Measurements from ENCODE around the gene MRPL41.
"Not testable (repeated sequence)": the region's sequence is repeated elsewhere in the genome, so short reads cannot be mapped to it uniquely, and the experiment has no call there.

MRPL41 gene

GRCh38 chr9:137550958-137551263 lies 768 bp upstream of the MRPL41 start:
- in situ Hi-C loops (cut with MboI; ENCODE audit: low sequenced_read_pairs), result not testable (repeated sequence)

DNA sequence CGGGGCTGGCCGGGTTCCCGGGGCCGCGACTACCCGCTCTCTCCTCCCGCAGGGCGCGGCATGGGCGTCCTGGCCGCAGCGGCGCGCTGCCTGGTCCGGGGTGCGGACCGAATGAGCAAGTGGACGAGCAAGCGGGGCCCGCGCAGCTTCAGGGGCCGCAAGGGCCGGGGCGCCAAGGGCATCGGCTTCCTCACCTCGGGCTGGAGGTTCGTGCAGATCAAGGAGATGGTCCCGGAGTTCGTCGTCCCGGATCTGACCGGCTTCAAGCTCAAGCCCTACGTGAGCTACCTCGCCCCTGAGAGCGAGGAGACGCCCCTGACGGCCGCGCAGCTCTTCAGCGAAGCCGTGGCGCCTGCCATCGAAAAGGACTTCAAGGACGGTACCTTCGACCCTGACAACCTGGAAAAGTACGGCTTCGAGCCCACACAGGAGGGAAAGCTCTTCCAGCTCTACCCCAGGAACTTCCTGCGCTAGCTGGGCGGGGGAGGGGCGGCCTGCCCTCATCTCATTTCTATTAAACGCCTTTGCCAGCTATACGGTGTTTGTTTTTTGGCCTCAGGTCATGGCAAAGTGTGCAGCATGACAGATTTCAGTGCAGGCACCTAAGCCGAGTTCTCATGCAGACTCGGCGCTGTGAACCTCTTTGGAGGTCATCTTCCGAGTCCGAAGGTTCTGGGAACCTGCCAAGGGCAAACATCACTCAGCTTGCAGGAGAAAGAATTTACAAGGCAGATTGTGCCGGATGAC lies 516 bp downstream of the MRPL41 start:
- in situ Hi-C loops (cut with MboI; ENCODE audit: low sequenced_read_pairs), result no loop called here

DNA sequence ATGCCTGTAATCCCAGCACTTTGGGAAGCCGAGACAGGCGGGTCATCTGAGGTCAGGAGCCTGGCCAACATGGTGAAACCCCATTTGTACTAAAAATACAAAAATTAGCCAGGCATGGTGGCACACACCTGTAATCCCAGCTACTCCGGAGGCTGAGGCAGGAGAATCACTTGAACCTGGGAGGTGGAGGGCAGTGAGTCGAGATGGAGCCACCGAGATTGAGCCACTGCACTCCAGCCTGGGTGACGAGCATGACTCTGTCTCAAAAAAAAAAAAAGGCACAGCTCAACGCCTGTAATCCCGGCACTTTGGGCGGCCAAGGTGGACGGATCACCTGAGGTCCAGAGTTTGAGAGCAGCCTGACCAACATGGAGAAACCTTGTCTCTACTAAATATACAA lies 2.0 kb downstream of the MRPL41 start:
- in situ Hi-C loops (cut with MboI; ENCODE audit: low sequenced_read_pairs), result not testable (repeated sequence)

DNA sequence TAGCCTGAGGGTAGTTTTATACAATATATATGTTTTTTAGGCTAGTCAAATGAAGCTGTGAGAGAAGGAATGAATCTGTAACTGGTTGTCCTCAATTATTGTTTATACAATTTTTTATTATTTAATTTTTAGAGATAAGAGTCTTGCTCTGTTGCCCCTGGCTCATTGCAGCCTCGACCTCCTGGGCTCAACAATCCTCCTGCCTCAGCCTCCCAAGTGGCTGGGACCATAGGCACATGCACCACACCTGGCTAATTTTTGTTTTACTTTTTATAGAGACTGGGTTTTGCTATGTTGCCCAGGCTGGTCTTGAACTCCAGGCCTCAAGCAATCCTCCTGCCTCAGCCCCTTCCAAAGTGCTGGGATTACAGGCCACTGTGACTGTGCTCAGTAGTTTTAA lies 2.7 kb downstream of the MRPL41 start:
- in situ Hi-C loops (cut with MboI; ENCODE audit: low sequenced_read_pairs), result no loop called here

GRCh38 chr9:137555179-137555578 lies 3.5 kb downstream of the MRPL41 start:
- in situ Hi-C loops (cut with MboI; ENCODE audit: low sequenced_read_pairs), result no loop called here

DNA sequence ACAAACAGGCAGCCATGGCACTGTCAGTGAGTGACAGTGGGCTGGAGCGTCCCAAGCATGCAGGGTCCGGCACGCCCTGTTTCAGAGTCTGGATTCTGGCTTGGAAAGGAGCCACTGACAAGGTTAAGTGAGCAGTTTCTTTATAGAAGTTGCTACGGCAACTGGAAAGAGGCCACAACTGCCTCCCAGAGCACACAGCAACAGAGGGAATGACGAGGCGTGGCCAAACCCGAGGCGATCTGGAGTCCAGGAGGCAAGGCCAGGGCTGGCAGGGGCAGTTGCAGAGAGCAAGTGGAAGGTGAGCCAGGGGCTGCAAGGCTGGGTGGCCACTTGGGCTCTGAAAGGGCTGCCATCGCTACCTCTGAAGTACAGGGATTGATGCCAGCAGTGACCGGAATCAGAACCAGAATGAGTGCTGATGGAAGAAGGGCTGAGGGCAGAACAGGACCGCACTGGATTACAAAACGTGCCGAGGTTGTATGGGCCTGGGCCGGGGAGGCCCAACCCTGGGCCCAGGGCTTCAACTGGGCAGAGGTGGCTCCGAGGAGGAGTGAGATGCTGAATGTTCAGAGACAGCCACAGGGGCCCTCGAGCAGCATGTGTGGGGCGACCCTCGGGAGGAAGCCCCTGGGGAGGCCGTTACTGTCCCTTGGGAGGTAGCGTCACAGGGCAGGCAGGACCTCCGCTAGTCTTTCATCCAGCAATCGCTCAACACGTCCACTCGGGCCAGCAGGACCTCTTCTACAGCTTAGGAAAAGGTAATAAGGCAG lies 4.6 kb downstream of the MRPL41 start:
- in situ Hi-C loops (cut with MboI; ENCODE audit: low sequenced_read_pairs), result no loop called here

- in situ Hi-C loops (cut with MboI; ENCODE audit: low sequenced_read_pairs), result no loop called here
These were observed 6.4 kb downstream of the MRPL41 start for GRCh38 chr9:137558127-137558526.

DNA sequence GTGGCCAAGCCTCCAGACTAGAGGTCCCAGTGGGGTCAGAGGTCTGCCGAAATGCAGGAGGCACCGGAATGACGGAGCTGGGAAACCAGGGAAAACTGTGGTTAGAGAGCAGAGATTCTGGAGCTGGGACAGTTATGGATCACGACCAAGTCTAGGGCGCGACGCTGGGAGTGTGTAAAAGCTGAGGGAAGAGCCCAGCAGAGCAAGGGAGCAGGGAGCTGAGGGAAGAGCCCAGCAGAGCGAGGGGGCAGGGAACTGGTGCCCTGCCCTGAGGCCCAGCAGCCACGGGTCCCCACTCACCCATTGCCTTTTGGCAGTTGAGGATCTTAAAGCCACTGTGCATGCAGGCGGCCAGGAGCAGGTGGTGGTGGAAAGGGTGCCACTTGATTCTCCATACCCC lies 12.5 kb downstream of the MRPL41 start:
- in situ Hi-C loops (cut with MboI; ENCODE audit: low sequenced_read_pairs), result no loop called here

- in situ Hi-C loops (cut with MboI; ENCODE audit: low sequenced_read_pairs), result no loop called here
These were observed 13.2 kb downstream of the MRPL41 start for GRCh38 chr9:137564817-137565411.

DNA sequence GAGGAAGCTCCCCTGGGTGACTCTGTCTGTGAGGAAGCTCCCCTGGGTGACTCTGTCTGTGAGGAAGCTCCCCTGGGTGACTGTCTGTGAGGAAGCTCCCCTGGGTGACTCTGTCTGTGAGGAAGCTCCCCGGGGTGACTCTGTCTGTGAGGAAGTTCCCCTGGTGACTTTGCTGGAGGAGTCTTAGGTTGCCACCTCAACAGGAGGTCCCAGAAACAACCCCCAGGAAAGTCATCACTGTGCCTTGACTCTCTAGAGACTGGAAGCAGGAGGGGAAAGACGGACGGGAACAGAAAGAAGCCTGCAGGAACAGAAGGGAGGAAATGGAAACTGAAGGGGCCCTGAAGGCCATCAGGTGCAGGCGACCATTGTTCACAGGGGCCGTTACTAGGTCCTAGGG lies 16.8 kb downstream of the MRPL41 start:
- in situ Hi-C loops (cut with MboI; ENCODE audit: low sequenced_read_pairs), result not testable (repeated sequence)

GRCh38 chr9:137569609-137570203 lies 18.0 kb downstream of the MRPL41 start:
- in situ Hi-C loops (cut with MboI; ENCODE audit: low sequenced_read_pairs), result no loop called here

DNA sequence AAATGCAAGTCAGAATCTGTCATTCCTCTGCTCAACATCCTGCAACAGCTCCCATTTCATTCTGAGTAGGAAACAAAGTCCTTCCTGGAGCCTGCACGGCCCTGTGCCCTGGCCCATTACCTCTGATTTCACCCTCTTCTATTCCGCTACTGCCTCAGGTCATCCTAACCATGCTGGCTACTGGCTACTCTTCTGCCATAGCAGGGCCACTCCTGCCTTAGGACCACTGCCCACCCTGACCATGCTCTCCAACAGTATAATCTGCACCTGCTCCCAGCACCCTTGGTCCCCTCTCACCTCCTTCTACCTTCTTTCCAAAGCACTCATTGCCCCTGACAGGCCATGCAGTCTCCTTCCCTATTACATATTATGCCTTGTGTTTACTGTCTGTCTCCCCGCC lies 18.9 kb downstream of the MRPL41 start:
- in situ Hi-C loops (cut with MboI; ENCODE audit: low sequenced_read_pairs), result no loop called here

- in situ Hi-C loops (cut with MboI; ENCODE audit: low sequenced_read_pairs), result no loop called here
These were observed 22.5 kb downstream of the MRPL41 start for GRCh38 chr9:137574192-137574591.

DNA sequence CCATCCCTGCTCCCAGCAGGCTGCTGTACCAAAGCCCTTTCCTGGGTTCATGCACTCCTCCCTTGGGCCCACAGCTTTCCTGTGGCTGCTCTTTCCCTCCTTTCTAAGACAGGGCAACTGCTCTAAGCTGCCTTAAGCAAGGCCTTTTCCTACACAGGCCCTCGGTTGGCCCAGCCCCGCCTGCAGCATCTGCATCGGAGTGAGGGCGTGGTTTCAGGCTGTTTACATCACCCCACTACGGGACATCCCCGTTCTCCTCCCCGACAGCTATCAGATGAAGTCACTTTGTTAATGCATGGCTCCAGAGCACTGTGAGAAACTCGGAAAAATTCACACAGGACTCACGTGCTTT lies 23.7 kb downstream of the MRPL41 start:
- in situ Hi-C loops (cut with MboI; ENCODE audit: low sequenced_read_pairs), result no loop called here

DNA sequence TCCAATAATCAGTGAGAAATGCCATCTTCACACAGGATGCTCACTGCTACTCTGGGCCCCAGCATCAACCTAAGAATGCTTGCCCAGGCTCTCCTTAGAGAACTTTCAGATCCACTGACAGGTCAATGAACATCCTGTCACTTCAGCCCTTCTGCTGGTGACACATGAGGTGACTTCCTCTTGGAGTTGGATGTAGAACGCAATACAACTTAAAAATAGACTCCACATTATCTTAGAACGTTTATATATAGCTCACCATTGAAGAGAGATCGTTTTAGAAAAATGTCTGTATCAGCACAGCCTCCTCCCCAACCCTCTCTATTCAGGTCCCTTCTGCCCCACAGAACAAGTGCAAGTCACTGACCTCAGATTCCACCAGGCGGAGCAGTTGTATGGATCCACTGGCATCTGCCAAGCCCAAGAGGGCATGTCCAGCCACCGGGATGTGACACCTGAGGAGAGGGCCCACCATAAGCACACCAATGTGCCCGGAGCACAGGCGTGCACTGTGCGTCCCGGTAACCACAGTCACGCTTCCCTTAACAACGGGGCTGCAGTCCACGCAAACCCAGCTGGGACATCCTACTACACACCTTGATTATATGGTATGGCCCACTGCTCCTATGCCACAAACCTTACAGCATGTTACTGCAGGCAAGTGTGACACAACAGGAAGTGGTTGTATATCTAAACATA lies 24.2 kb downstream of the MRPL41 start:
- in situ Hi-C loops (cut with MboI; ENCODE audit: low sequenced_read_pairs), result no loop called here

- in situ Hi-C loops (cut with MboI; ENCODE audit: low sequenced_read_pairs), result no loop called here
These were observed 27.0 kb downstream of the MRPL41 start, which contains the start of gene DPH7 for GRCh38 chr9:137578518-137579258. Gene DPH7 (minus strand): TSS chr9:137578925. CDS start chr9:137578777, 148 bp downstream.

- in situ Hi-C loops (cut with MboI; ENCODE audit: low sequenced_read_pairs), result no loop called here
These were observed 27.6 kb downstream of the MRPL41 start for GRCh38 chr9:137579259-137579604.

DNA sequence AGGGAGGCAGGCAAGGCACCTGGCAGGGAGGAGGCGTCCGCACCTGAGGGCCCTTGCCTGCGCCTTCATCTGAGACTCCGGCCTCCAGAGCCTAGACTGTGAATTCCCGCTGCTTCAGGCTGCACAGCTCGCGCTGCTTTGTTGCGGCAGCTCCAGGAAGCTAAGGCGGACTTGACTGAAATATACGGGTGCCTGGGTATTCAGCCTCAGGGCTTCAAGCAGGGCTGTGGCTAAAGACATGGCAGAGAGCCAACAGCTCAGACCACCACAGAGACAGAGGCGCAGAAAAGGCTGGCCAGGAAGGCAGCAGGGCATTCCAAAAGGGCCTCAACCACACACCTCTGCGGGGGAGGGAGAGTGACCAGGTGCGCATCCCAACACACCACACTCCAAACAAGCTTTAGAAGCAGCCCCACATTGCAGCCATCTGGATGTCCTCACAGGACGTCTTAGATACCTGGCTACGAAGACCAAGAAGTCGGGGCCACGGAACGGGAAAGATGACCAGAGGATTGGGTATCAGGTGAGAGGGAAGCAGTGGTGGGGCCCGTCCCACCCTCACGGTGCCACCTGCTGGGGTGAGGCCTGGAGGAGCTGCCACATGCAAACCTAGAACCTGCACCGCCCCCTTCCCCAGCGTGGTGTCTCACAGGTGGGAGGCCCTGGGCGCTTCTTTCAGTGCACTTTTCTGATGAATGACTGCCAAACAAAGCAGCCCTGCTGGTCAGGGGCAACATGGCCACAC lies 28.7 kb downstream of the MRPL41 start:
- in situ Hi-C loops (cut with MboI; ENCODE audit: low sequenced_read_pairs), result no loop called here

- in situ Hi-C loops (cut with MboI; ENCODE audit: low sequenced_read_pairs), result no loop called here
These were observed 29.3 kb downstream of the MRPL41 start for GRCh38 chr9:137580954-137581322.
